AG04450 (cell line): ENCODE data around the gene AHCY. TPM values are rescaled to one million over a fixed set of nuclear protein-coding genes. Genes with fewer than 3 reads are reported as not detected.
"Not testable (repeated sequence)": the region's sequence is repeated elsewhere in the genome, so short reads cannot be mapped to it uniquely, and the experiment has no call there.

Source experiments
- CTCF ChIA-PET: fragments of 300-600, 350-600 bp; formaldehyde crosslinking; extraction: SDS; loops from one replicate; lab custom pipeline; 2022; ENCODE audit warnings: antibody characterized with exemption, inconsistent platforms; lab: Charles Lee
- POLR2A ChIA-PET: fragments of 350-600 bp; formaldehyde crosslinking; extraction: SDS; loops from one replicate; lab custom pipeline; 2021; ENCODE audit warnings: antibody characterized with exemption, inconsistent platforms; lab: Yijun Ruan, JAX
- DNase-seq: peaks from one replicate; pipeline ENCODE4 v3.0.0-alpha.2; 2011; ENCODE audit warnings: low read depth, low spot score
- H3K27ac ChIP-seq: one replicate; pipeline ENCODE4 v1.5.1; 2012; ENCODE audit warnings: low read depth, low read length, control low read depth
- H3K27me3 ChIP-seq: one replicate; pipeline ENCODE4 v1.6.0; 2012; ENCODE audit warnings: low read length; ENCODE audit not compliant: control insufficient read depth, insufficient read depth
- H3K4me3 ChIP-seq: 2 replicates; pipeline ENCODE4 v1.5.1; 2011; ENCODE audit warnings: mild to moderate bottlenecking, low read depth, low read length, control low read depth
- H3K9me3 ChIP-seq: 2 replicates; pipeline ENCODE4 v1.5.1; 2012; ENCODE audit warnings: low read length; ENCODE audit not compliant: control insufficient read depth, insufficient read depth
- polyA plus RNA-seq: library from polyadenylated mRNA; depleted of rRNA; stranded (reverse); fragments of >200 nt; gene quantifications from 2 replicates; pipeline ENCODE4 v1.2.3, GENCODE V29; 2011
- TF ChIP-seq, protein P1 (sequence below): IDR thresholded peaks from 2 replicates; pipeline ENCODE4 v1.5.1; 2011; ENCODE audit warnings: low read depth, low read length, control low read depth, inconsistent platforms

The AHCY gene
- polyA plus RNA-seq, 1 experiment = 101 TPM

DNA sequence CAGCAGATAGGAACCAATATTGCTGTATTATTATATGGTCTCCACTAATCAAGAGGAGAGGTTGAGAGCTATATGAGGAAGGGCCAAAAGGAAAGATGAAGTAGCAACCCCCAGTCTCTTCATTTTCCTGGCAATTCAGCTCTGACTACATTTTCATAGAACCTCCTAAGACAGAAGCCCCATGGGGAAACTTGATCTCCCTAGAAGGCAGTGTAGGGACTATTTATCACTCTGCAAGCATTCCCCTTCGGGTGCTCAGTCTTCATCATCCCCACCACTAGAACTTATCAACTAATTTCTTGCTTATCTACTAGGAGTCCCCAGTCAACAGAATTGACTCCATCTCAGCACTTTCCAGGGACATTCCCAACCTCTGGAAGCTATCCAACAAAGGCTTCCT, 34.4 kb upstream of the AHCY start:
- Histone ChIP-seq H3K4me3 (no peak overlapping the region), H3K9me3 (no peaks in the 10 kb centered on the region), H3K27ac (no peak overlapping the region), H3K27me3 (no peaks in the 10 kb centered on the region)
- no peak for DNase-seq
- TF ChIP-seq, protein P1, sequence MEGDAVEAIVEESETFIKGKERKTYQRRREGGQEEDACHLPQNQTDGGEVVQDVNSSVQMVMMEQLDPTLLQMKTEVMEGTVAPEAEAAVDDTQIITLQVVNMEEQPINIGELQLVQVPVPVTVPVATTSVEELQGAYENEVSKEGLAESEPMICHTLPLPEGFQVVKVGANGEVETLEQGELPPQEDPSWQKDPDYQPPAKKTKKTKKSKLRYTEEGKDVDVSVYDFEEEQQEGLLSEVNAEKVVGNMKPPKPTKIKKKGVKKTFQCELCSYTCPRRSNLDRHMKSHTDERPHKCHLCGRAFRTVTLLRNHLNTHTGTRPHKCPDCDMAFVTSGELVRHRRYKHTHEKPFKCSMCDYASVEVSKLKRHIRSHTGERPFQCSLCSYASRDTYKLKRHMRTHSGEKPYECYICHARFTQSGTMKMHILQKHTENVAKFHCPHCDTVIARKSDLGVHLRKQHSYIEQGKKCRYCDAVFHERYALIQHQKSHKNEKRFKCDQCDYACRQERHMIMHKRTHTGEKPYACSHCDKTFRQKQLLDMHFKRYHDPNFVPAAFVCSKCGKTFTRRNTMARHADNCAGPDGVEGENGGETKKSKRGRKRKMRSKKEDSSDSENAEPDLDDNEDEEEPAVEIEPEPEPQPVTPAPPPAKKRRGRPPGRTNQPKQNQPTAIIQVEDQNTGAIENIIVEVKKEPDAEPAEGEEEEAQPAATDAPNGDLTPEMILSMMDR = no peak
- ChIA-PET CTCF (interaction anchor here (3.7 kb wide), 1 partner anchor 25 kb away, joined by 15 read pairs; no protein-coding TSS in a partner anchor), POLR2A (no interaction called here)

DNA sequence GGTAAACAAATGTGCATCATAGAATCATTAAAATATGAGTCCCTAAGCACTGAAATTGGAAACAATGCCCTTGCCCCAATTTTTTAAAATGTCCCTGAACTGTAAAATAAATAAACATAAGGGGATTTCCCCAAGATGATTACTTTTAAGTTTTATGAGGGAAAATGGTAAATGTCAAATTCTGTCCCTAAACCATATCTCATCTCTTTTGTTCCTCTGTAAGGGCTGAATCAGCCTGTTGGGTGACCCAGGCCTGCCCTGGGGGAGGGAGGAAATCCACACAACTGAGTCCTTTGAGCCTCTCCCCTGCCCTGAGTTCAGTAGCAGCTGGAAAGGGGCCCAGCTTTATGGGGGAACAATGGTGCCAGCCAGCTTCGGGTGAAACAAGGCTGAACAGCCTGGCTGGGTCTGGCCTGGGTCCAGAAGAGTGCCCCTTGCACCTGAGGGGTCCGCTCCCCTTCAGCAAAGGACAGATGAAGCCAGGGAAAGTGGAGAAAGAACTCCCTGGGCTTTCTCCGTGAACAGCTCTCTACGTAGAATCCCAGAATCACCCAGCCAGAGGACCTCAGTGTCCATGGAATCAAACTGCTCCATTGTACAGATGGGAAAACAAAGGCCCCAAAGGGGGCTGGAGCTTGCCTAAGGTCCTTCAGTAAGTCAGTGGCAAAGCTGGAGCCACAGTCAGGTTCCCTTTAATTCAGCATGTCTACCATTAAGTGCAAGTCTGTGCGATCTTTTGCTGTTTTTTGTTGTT, 31.7 kb upstream of the AHCY start:
- DNase-seq = no peak
- no peak overlapping the region for H3K27ac ChIP-seq
- no peaks in the 10 kb centered on the region for H3K9me3 ChIP-seq
- CTCF ChIA-PET = interaction anchor here (4.4 kb wide), 1 partner anchor 22 kb away, joined by 23 read pairs; no protein-coding TSS in a partner anchor
- H3K4me3 ChIP-seq = no peak overlapping the region
- no peaks in the 10 kb centered on the region for H3K27me3 ChIP-seq
- POLR2A ChIA-PET = interaction anchor here (0.5 kb wide), 1 partner anchor 65 kb away, joined by 9 read pairs; no protein-coding TSS in a partner anchor
- TF ChIP-seq, protein P1 = no peak

DNA sequence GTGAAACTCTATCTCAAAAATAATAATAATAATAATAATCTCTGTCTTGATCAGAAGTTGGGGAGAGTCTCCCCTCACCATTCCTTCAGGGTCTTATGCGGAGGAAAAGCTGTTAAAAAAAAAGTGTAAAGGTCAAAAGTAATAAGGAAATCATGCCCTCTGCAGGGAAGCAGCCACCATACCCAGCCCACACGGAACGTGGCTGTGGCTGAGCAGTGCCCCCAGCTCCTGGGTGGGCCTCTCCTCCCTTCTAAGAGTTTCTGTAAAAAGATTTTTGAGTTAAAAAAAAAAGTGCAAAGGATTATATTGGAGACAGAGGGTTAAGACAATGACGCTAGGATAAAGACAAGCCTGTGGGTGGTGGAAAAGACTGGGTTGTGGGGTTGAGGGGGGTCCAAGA, 30.6 kb upstream of the AHCY start:
- ChIA-PET CTCF (interaction anchor here (4.4 kb wide), 1 partner anchor 21 kb away, joined by 23 read pairs; no protein-coding TSS in a partner anchor), POLR2A (interaction anchor here (0.7 kb wide), 1 partner anchor 13 kb away, joined by 3 read pairs; no protein-coding TSS in a partner anchor)
- TF ChIP-seq, protein P1 = no peak
- no peak for DNase-seq
- Histone ChIP-seq H3K27ac (no peak overlapping the region), H3K9me3 (no peaks in the 10 kb centered on the region), H3K4me3 (no peak overlapping the region), H3K27me3 (no peaks in the 10 kb centered on the region)

DNA sequence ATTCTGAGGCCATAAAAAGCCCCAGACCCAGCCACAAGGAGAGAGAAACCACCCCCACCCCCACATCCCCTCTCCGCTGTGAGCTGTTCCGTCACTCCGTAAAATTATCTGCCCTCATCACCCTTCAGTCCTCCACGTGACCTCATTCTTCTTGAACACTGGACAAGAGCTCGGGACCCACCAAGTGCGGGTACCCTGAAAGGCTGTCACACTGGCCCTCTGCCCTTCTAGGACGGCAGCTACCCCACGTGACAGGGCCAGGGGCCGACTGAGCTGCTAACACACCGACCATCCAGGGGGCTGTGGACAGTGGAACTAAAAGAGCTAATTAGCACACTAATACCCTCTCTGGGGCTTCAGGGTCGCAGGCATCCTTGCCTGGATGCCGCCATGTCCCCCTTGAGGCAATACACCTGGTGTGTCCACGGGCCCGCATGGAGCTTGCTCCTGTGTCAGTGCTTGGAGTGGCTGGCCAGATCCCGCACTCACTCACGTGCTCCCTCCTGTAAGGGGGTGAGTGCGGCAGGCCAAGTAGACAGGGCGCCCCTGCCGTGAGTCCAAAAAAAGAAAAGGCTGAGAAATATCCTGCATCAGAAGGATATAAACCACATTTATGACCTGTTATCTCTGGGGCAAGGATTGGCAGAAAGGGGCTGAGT, 29.2 kb upstream of the AHCY start:
- ChIA-PET POLR2A (no interaction called here), CTCF (interaction anchor here (0.7 to 4.4 kb wide), 3 partner anchors 19 to 581 kb away, joined by 3 to 23 read pairs (median 3); no protein-coding TSS in a partner anchor)
- TF ChIP-seq, protein P1 = no peak
- Histone ChIP-seq H3K4me3 (no peak overlapping the region), H3K9me3 (no peaks in the 10 kb centered on the region), H3K27me3 (no peaks in the 10 kb centered on the region), H3K27ac (no peak overlapping the region)
- no peak for DNase-seq

DNA sequence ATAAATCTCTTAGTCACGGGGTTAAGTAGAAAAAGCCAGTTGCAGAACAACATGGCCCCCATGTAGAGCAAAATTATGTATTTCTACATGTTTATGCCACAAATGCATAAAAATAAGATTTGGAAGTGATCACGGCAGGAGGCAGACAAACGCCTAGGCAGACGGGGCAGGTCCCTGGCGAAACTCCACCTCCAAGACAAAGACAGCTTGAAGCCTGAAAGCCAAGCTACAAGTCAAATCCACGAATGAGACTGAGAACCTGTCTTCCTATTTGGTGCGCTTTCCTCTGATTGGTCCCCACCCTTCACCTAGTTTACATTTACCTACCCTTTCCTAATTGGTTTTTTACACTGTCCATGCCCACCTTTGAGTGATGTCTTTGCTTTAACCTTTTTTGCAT, 28.7 kb upstream of the AHCY start:
- TF ChIP-seq, protein P1 = no peak
- Histone ChIP-seq H3K27me3 (no peaks in the 10 kb centered on the region), H3K9me3 (no peaks in the 10 kb centered on the region), H3K27ac (no peak overlapping the region), H3K4me3 (no peak overlapping the region)
- DNase-seq = no peak
- ChIA-PET CTCF (interaction anchor here (0.5 to 4.4 kb wide), 3 partner anchors 18 to 142 kb away, joined by 3 to 23 read pairs (median 4); no protein-coding TSS in a partner anchor), POLR2A (no interaction called here)

DNA sequence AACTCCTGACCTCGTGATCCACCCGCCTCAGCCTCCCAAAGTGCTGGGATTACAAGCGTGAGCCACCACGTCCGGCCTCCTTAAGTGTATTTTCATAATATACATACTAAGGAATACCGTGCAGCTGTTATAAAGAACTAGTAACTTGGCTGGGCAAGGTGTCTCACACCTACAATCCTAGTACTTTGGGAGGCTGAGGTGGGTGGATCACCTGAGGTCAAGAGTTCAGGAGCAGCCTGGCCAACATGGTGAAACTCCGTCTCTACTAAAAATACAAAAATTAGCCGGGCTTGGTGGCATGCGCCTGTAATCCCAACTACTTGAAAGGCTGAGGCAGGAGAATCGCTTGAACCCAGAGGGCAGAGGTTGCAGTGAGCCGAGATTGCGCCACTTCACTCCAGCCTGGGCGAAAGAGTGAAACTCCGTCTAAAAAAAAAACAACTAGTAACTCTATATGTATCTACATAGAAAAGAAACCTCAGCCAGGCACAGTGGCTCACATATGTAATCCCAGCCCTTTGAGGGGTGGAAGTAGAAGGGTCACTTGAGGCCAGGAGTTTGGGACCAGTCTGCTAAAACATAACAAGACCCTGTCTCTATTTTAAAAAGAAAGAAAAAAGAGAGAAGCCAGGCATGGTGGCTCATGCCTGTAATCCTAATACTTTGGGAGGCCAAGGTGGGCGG, 27.8 kb upstream of the AHCY start:
- CTCF ChIA-PET = interaction anchor here (4.4 kb wide), 1 partner anchor 18 kb away, joined by 23 read pairs; no protein-coding TSS in a partner anchor
- DNase-seq, H3K27ac ChIP-seq, H3K9me3 ChIP-seq, H3K4me3 ChIP-seq, POLR2A ChIA-PET, H3K27me3 ChIP-seq: not testable (repeated sequence)
